ENCODE measurements around the gene TBC1D17.

GRCh38 chr19:49857061-49857837 lies 20.3 kb upstream of the TBC1D17 start:
- no peak for TF ChIP-seq EZH2phosphoT487 (IDR thresholded peaks at IDR 0.05; ENCODE audit: borderline replicate concordance, low read length)
- TF ChIP-seq, protein P1, sequence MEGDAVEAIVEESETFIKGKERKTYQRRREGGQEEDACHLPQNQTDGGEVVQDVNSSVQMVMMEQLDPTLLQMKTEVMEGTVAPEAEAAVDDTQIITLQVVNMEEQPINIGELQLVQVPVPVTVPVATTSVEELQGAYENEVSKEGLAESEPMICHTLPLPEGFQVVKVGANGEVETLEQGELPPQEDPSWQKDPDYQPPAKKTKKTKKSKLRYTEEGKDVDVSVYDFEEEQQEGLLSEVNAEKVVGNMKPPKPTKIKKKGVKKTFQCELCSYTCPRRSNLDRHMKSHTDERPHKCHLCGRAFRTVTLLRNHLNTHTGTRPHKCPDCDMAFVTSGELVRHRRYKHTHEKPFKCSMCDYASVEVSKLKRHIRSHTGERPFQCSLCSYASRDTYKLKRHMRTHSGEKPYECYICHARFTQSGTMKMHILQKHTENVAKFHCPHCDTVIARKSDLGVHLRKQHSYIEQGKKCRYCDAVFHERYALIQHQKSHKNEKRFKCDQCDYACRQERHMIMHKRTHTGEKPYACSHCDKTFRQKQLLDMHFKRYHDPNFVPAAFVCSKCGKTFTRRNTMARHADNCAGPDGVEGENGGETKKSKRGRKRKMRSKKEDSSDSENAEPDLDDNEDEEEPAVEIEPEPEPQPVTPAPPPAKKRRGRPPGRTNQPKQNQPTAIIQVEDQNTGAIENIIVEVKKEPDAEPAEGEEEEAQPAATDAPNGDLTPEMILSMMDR (IDR thresholded peaks at IDR 0.05; ENCODE audit: low read depth, low read length, poor library complexity, severe bottlenecking) = no peak
